ENCODE data around the gene PDE12.
"Not testable (repeated sequence)": the region's sequence is repeated elsewhere in the genome, so short reads cannot be mapped to it uniquely, and the experiment has no call there.

PDE12 gene

DNA sequence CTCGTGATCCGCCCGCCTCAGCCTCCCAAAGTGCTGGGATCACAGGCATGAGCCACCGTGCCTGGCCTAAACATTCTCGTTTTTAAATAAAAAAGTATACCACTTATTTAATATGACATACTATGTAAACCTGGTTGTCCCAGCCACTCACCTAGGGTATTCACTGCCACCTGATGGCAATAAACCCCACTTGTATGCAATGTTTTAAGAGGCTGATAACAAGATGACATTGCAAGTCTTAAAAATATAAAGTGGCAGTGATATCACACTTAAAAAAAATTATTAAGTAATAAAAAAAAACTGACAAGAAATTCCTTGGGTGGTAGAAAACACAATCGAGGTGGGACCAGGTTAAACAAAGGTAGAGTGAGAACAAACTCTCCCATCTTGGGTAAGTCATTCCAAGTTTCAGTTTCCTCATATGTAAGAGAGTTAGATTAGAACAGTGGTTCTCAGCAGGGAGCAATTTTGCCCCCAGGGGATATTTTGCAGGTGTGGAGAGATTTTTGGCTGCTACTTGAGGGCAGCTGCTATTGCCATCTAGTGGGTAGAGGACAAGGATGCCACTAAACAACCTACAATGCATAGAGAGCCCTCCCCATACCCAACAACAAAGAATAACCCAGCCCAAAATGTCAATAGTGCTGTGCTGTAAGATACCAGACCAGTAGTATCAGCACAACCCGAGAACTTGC lies 26.5 kb downstream of the PDE12 start:
- DNase-seq, result no peak

DNA sequence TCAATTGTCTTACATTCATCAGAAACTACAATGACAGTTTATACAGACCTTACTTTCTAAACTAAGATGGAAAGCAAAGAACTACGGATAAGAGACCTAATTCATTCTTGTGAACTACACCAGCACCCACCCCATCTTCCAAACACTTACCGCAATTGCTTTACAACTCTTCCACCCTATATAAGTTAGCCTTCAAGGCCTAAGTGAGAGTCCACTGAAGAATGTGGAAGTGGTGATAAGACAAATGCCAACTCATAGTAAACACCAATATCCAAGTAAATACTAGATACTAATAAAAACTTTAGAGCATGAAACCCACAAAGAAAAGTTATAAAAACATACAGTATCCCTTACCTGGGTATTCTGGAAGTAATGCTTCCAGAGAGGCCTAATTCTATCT lies 27.5 kb downstream of the PDE12 start:
- no peak for DNase-seq

DNA sequence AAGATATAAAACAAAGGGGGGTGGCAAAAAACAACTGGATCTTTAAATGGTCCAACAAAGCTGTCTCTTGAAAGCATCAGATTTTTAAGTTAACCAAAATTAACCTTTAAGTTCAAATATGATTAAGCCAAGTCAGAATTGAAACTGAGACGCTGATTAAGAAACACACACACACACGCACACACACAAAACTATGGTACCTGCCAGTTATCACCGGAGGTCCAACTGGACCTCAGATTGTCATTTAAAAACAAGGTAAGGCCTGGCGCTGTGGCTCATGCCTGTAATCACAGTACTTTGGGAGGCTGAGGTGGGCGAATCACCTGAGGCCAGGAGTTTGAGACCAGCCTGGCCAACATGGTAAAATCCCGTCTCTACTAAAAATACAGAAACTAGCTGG lies 30.7 kb downstream of the PDE12 start:
- DNase-seq, result no peak

DNA sequence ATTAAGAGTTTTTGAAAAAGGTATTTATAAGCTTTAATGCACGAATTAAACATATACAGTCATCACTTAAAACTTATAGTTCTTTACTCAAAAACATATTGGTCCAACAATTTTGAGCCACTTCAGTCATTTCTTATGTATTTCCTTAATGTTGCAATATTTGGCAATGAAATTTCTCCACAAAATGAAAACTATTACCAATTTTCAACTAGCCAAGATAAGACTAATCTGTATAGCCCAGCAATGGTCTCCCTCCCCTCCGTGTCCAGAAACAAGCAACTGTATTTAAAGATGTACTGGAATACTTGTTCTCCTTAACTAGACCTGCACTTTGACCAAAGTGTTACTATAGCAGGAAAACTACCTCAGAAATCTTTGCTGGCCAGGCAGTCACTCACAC lies 31.8 kb downstream of the PDE12 start:
- DNase-seq, result no peak

DNA sequence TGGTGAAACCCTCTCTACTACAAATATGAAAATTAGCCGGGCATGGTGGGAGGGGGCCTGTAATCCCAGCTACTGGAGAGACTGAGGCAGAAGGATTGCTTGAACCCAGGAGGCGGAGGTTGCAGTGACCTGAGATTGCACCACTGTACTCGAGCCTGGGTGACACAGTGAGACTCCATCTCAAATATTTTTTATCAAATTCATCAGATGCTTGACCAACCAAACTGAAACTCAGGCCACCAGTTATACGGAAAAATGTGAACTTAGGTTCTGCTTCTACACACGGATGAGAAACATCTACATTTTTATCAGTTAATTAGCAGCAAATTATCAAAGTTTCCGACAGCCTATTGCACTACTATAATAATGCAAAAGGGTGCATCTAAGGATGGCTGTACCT lies 36.2 kb downstream of the PDE12 start:
- DNase-seq, result no peak

DNA sequence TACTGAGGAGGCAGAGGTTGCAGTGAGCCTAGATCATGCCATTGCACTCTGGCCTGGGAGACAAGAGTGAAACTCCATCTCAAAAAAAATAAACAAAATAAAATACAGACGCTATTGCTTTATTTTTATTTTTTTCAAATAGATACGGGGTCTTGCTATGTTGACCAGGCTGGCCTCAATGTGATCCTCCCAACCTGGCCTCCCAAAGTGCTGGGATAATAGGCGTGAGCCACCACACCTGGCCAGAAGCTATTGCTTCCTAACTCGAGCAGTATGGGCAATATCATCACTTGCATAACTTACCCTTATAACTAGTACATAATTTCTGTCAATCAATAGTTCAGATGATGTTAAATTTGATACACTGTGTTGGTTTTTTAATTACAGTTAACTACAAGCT lies 38.1 kb downstream of the PDE12 start:
- no peak for DNase-seq

DNA sequence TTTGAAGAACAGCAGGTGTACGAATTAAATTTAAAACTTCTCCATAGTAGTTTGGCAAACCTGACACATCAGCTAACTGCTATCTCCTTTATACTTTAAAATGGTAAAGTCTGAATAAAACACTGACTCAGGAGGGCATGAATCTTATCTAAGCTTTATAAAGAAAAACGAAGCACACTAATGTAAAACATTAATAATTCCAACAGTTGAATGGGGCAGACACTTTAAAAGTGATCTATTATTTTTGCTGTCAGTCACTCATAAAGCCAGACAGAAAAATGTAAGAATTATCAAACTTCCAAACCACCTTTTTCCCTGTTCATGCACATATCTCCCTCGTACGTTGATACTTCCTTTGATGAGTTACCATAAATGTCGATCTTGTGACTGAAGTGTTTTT lies 38.5 kb downstream of the PDE12 start:
- DNase-seq, result no peak

DNA sequence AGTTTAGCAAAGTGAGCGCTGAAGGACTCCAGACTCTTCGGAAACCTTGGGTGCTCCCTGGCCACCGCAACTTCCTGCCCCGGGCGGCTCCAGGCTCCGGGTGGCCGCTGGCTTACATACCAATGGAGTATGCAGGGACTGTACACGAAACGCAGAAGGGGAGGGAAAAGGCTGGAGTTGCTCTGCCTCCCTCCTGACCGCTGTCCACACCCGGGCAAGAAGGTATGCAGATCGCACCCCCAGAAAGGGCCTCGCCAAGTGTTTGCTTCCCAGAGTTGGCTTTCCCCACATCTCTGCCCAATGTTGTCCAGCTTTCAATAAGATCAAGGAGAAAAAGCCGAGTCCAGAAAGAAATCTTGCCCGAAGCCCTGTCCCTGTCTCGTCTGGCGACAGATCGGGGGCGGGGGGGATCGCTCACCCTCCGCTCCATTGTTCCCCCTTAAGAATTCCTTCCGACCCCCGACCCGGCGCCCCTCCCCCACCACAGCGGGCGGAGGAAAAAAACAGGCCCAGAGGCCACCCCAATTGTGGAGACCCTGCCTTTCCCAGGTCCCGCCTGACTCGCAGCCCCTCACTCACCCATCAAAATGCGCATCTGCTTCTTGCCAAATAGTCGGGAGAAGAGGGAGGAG lies 40.5 kb downstream of the PDE12 start:
- peak; percentile 82 for DNase-seq

DNA sequence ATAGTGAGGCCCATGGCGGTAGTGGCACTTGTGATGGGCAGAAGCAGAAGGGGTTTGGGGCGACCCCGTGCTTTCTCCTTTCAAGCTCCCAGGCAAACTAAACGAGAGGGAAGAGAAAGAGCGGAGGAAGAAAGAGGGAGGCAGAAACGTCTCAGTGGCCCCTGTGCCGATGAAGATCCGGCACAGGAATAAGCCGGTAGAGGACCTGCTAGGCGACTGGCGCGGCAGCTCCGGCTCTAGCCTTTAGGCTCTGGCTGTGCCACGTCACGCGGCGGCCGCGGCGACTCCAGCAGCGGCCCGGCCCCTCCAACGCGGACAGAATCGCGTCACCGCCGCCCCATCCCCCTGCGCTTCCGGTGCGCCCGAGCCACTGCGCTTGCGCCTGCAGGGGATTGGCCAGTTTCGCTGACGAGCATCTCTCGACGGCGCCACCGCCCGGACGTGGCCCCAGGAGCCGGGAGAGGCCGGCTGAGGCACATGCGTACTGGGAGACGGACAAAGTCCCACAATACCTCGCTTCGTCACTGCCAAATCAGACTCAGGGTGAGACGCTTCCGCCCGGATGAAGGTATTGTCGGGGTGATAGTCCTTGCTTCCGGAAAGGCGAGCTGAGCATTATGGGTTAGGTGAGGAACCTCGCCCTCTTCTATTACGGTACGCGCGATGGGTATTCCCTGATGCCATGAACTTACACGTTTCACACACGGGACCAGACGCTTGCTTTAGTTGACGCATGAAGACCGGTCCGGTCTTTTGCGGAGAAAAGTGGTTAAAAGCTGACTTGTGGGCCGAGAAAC lies 41.3 kb downstream of the PDE12 start, which contains the start of gene ARF4:
ARF4 (minus strand) TSS at position 218 of the 797 bp plus-strand sequence; CDS start at position 14, 204 bp downstream.
- DNase-seq, result peak; percentile 97

DNA sequence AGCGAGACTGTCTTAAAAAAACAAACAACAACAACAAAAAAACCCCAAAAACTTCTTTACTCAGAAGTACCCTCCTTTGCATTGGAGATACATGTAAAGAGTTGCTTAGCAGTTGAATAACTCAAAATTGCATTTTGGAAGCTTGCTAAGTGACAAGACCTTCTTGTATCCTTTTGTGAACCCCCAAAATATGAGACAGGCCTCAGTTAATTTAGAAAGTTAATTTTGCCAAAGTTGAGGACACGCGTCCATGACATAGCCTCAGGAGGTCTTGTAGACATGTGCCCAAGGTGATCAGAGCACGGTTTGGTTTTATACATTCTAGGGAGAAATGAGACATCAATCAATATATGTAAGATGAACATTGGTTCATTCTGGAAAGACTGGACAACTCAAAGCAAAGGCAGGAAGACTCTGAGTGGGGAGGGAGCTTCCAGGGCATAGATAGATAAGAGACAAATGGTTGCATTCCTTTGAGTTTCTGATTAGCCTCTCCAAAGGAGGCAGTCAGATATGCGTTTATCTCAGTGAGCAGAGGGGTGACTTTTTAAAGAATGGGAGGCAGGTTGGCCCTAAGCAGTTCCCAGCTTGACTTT lies 42.8 kb downstream of the PDE12 start:
- no peak for DNase-seq

DNA sequence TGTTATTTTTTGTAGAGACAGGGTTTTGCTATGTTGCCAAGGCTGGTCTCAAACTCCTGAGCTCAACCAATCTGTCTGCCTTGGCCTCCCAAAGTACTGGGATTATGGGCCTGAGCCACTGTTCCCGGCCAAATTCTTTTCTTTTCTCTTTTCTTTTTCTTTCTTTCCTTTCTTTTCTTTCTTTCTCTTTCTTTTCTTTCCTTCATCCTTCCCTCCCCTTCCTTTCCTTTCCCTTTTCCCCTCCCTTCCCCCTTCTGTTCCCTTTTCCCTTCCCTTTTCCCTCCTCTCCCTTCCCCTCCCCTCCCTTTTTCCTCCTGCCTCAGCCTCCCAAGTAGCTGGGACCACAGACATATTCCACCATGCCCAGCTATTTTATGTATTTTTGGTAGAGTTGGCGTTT lies 44.1 kb downstream of the PDE12 start:
- DNase-seq, result no peak

DNA sequence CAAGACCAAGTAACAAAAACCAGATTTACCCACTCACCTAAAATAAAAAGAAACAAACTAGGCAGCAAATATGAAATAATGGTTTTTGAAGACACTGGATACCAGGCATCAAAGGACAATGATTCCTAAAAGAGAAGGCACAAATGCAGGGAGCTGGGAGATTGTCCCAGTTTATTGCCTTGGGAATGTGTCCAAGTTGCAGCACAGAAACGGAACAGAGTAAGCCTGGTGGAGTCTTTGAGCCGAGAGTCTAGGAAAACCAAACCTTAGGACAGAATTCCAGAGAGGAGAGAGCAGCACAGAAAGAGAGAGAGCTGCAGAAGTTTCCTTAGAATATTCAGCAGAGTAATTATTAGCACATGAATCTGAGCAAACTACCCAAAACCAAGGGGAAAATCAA lies 48.9 kb downstream of the PDE12 start:
- no peak for DNase-seq

DNA sequence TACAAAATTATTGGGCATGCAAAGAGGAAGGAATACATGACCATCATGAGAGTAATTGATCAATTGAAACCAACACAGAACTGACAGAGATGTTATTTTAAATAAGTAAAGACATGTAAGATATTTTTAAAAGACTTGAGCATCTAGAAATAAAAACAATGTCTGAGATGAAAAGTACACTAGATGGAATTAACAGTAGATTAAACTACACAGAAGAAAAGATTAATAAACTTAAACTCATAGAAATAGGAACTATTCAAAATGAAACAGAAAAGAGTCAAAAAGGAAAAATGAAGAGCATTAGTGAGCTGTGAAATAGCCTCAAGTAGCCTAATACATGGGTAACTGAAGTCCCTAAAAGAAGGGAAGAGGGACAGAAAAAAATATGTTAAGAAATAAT lies 49.6 kb downstream of the PDE12 start:
- no peak for DNase-seq

DNA sequence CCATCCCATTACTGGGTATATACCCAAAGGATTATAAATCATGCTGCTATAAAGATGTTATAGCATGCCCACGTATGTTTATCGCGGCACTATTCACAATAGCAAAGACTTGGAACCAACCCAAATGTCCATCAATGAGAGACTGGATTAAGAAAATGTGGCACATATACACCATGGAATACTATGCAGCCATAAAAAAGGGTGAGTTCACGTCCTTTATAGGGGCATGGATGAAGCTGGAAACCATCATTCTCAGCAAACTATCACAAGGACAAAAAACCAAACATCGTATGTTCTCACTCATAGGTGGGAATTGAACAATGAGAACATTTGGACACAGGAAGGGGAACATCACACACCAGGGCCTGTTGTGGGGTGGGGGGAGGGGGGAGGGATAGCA lies 55.8 kb downstream of the PDE12 start:
- not testable (repeated sequence) for DNase-seq

DNA sequence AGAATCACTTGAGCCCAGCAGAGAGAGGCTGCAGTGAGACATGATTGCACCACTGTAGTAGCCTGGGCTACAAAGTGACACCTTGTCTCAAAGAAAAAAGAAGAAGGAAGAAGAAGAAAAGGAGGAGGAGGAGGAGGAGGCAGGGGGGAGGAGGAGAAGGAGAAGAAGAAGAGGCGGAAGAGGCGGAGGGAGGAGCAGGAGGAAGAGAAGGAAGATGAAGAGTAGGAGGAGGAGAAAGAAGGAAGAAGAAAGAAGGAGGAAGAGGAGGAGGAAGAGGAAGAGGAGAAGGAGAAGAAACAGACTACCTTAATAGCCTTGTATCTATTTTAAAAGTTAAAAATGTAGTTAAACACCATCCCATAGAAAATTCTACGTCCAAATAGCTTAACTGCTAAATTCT lies 60.2 kb downstream of the PDE12 start:
- DNase-seq, result no peak

Data from right kidney (tissue), 1 donor.